SK-N-MC (cell line): ENCODE data around the gene PAPSS1.

Experiments used
- EZH2 ChIP-seq: fragments of 200-600 bp; sonication (generic); IDR thresholded peaks from one replicate; pipeline ENCODE4 v1.6.1; 2017; ENCODE audit warnings: antibody characterized with exemption
- POLR2AphosphoS5 ChIP-seq: IDR thresholded peaks from 2 replicates; pipeline ENCODE4 v1.6.1; 2012; ENCODE audit warnings: mild to moderate bottlenecking, low read depth, low read length, borderline replicate concordance

DNA sequence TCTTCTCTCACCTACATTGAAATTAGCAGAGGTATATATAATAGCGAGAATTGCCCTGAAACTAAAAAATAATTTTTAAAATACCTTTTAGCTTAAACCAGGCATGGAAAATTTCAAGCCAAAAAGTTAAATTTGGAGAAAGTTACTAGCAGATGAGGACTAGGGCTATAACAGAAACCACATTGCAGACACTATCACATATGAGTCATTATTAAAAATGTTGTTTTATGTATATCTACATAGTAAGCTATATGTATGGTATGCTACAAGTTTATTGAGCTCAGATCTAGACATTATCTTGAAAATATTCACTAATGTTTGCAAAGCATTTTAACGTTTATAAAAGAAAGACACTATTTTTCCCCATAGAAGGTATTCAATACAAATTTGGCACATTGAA, 147.8 kb downstream of the PAPSS1 start:
- no peak for TF ChIP-seq POLR2AphosphoS5
- no peak for TF ChIP-seq EZH2
